HFF-Myc (cell line): Measurements from ENCODE around the gene OSBPL3.

Experiments used
- DNase-seq: peaks from one replicate; pipeline ENCODE4 v3.0.0-alpha.2; 2011; ENCODE audit warnings: low read depth; ENCODE audit errors: extremely low read depth
- H3K4me3 ChIP-seq: replicated peaks from 2 replicates; pipeline ENCODE4 v1.5.1; 2011; ENCODE audit warnings: low read depth, mild to moderate bottlenecking, control low read depth, low read length
- CTCF ChIP-seq: IDR thresholded peaks from 2 replicates; pipeline ENCODE4 v1.5.1; 2012; ENCODE audit warnings: mild to moderate bottlenecking, low read depth, low read length, control low read depth; ENCODE audit errors: missing control alignments

Gene OSBPL3

GRCh38 chr7:24842449-24843241, 137.3 kb downstream of the OSBPL3 start:
- no peak for DNase-seq
- H3K4me3 ChIP-seq: no peak overlapping the region
- no peak for TF ChIP-seq CTCF

- no peak for TF ChIP-seq CTCF
- no peak overlapping the region for H3K4me3 ChIP-seq
- no peak for DNase-seq
Observed at GRCh38 chr7:24842029-24842428, 137.9 kb downstream of the OSBPL3 start.

GRCh38 chr7:24840563-24840962, 139.4 kb downstream of the OSBPL3 start:
- TF ChIP-seq CTCF: no peak
- no peak for DNase-seq
- H3K4me3 ChIP-seq: no peak overlapping the region

- H3K4me3 ChIP-seq: no peak overlapping the region
- no peak for DNase-seq
- no peak for TF ChIP-seq CTCF
Observed at GRCh38 chr7:24836084-24836483, 143.9 kb downstream of the OSBPL3 start.

- no peak overlapping the region for H3K4me3 ChIP-seq
- DNase-seq: no peak
- no peak for TF ChIP-seq CTCF
Observed at GRCh38 chr7:24835643-24836042, 144.3 kb downstream of the OSBPL3 start.

- no peak for DNase-seq
- H3K4me3 ChIP-seq: no peak overlapping the region
- TF ChIP-seq CTCF: no peak
Observed at GRCh38 chr7:24834128-24834798, 145.7 kb downstream of the OSBPL3 start.
